ENCODE results near the gene PEAK1. TPM values are rescaled to one million over a fixed set of nuclear protein-coding genes. Genes with fewer than 3 reads are reported as not detected.

The PEAK1 gene
- total RNA-seq, 2 donors from 2014 or later, result 26.2 to 27.0 TPM

- no peak for DNase-seq (ENCODE audit: low spot score in 2 of 2)
- Mint-ChIP-seq H3K27ac (no peak overlapping the region), H3K36me3 (no peaks in the 10 kb centered on the region), H3K9me3 (no peaks in the 10 kb centered on the region)
- no peak for ATAC-seq
Observed at GRCh38 chr15:77099741-77100463, 320.0 kb downstream of the PEAK1 start.

GRCh38 chr15:77098572-77098971, 321.3 kb downstream of the PEAK1 start:
- ATAC-seq (no peak), DNase-seq (ENCODE audit: low spot score in 2 of 2) (no peak)
- Mint-ChIP-seq H3K9me3 (no peaks in the 10 kb centered on the region), H3K27ac (no peak overlapping the region), H3K36me3 (no peaks in the 10 kb centered on the region)

GRCh38 chr15:77097921-77098320, 322.0 kb downstream of the PEAK1 start:
- no peaks in the 10 kb centered on the region for H3K36me3 Mint-ChIP-seq
- DNase-seq (ENCODE audit: low spot score in 2 of 2) (no peak), ATAC-seq (no peak)
- no peaks in the 10 kb centered on the region for H3K9me3 Mint-ChIP-seq
- no peak overlapping the region for H3K27ac Mint-ChIP-seq

- Mint-ChIP-seq H3K36me3 (no peaks in the 10 kb centered on the region), H3K27ac (no peak overlapping the region), H3K9me3 (no peaks in the 10 kb centered on the region)
- no peak for ATAC-seq
- no peak for DNase-seq (ENCODE audit: low spot score in 2 of 2)
Observed at GRCh38 chr15:77097248-77097721, 322.6 kb downstream of the PEAK1 start.

GRCh38 chr15:77096541-77096940, 323.4 kb downstream of the PEAK1 start:
- DNase-seq (ENCODE audit: low spot score in 2 of 2) (no peak), ATAC-seq (no peak)
- Mint-ChIP-seq H3K9me3 (no peaks in the 10 kb centered on the region), H3K27ac (no peak overlapping the region), H3K36me3 (no peaks in the 10 kb centered on the region)

GRCh38 chr15:77096138-77096537, 323.8 kb downstream of the PEAK1 start:
- no peak for DNase-seq (ENCODE audit: low spot score in 2 of 2)
- ATAC-seq, result no peak
- Mint-ChIP-seq H3K36me3 (no peaks in the 10 kb centered on the region), H3K27ac (no peak overlapping the region), H3K9me3 (no peaks in the 10 kb centered on the region)

- Mint-ChIP-seq H3K36me3 (no peaks in the 10 kb centered on the region), H3K27ac (no peak overlapping the region), H3K9me3 (no peaks in the 10 kb centered on the region)
- DNase-seq (ENCODE audit: low spot score in 2 of 2) (no peak), ATAC-seq (peak in 1 of 2 donors; percentile 30)
Observed at GRCh38 chr15:77094397-77095030, 325.4 kb downstream of the PEAK1 start.

GRCh38 chr15:77093436-77093835, 326.5 kb downstream of the PEAK1 start:
- ATAC-seq, result no peak
- Mint-ChIP-seq H3K27ac (no peak overlapping the region), H3K36me3 (no peaks in the 10 kb centered on the region), H3K9me3 (no peaks in the 10 kb centered on the region)
- DNase-seq (ENCODE audit: low spot score in 2 of 2), result no peak

- DNase-seq (ENCODE audit: low spot score in 2 of 2) (no peak), ATAC-seq (no peak)
- H3K36me3 Mint-ChIP-seq, result no peaks in the 10 kb centered on the region
- no peaks in the 10 kb centered on the region for H3K9me3 Mint-ChIP-seq
- H3K27ac Mint-ChIP-seq, result no peak overlapping the region
Observed at GRCh38 chr15:77091097-77091496, 328.8 kb downstream of the PEAK1 start.

- ATAC-seq (no peak), DNase-seq (ENCODE audit: low spot score in 2 of 2) (no peak)
- peaks cover 0 to 4% of the 10 kb centered on the region in 2 donors for H3K9me3 Mint-ChIP-seq
- no peak overlapping the region for H3K27ac Mint-ChIP-seq
- H3K36me3 Mint-ChIP-seq, result no peaks in the 10 kb centered on the region
Observed at GRCh38 chr15:77087213-77087612, 332.7 kb downstream of the PEAK1 start.

- ATAC-seq (peak; percentile 19 to 61), DNase-seq (ENCODE audit: low spot score in 2 of 2) (no peak)
- no peak overlapping the region for H3K27ac Mint-ChIP-seq
- no peaks in the 10 kb centered on the region for H3K36me3 Mint-ChIP-seq
- H3K9me3 Mint-ChIP-seq, result peaks cover 0 to 4% of the 10 kb centered on the region in 2 donors
Observed at GRCh38 chr15:77085297-77085696, 334.6 kb downstream of the PEAK1 start.

- Mint-ChIP-seq H3K27ac (no peak overlapping the region), H3K9me3 (peaks cover 0 to 4% of the 10 kb centered on the region in 2 donors), H3K36me3 (no peaks in the 10 kb centered on the region)
- no peak for ATAC-seq
- no peak for DNase-seq (ENCODE audit: low spot score in 2 of 2)
Observed at GRCh38 chr15:77084436-77084835, 335.5 kb downstream of the PEAK1 start.

GRCh38 chr15:77083381-77084160, 336.3 kb downstream of the PEAK1 start:
- Mint-ChIP-seq H3K27ac (peak overlapping the region in 1 of 2 donors; percentile 29), H3K9me3 (peaks cover 0 to 4% of the 10 kb centered on the region in 2 donors), H3K36me3 (no peaks in the 10 kb centered on the region)
- ATAC-seq, result peak; percentile 91
- DNase-seq (ENCODE audit: low spot score in 2 of 2), result peak in 1 of 2 donors; percentile 38

GRCh38 chr15:77081971-77082370, 337.9 kb downstream of the PEAK1 start:
- no peak overlapping the region for H3K27ac Mint-ChIP-seq
- H3K9me3 Mint-ChIP-seq, result peaks cover 0 to 4% of the 10 kb centered on the region in 2 donors
- DNase-seq (ENCODE audit: low spot score in 2 of 2) (no peak), ATAC-seq (no peak)
- no peaks in the 10 kb centered on the region for H3K36me3 Mint-ChIP-seq

GRCh38 chr15:77076323-77076915, 343.5 kb downstream of the PEAK1 start:
- H3K36me3 Mint-ChIP-seq, result no peaks in the 10 kb centered on the region
- H3K9me3 Mint-ChIP-seq, result no peaks in the 10 kb centered on the region
- no peak overlapping the region for H3K27ac Mint-ChIP-seq
- ATAC-seq (no peak), DNase-seq (ENCODE audit: low spot score in 2 of 2) (no peak)

GRCh38 chr15:77075528-77075927, 344.4 kb downstream of the PEAK1 start:
- Mint-ChIP-seq H3K36me3 (no peaks in the 10 kb centered on the region), H3K9me3 (no peaks in the 10 kb centered on the region), H3K27ac (no peak overlapping the region)
- no peak for ATAC-seq
- DNase-seq (ENCODE audit: low spot score in 2 of 2), result no peak

- ATAC-seq (no peak), DNase-seq (ENCODE audit: low spot score in 2 of 2) (no peak)
- no peak overlapping the region for H3K27ac Mint-ChIP-seq
- peaks cover 0 to 6% of the 10 kb centered on the region in 2 donors for H3K36me3 Mint-ChIP-seq
- H3K9me3 Mint-ChIP-seq, result no peaks in the 10 kb centered on the region
Observed at GRCh38 chr15:77074350-77074749, 345.6 kb downstream of the PEAK1 start.
